Psoas muscle (tissue), 8 donors: ENCODE data around the gene S100A10. TPM values are rescaled to one million over a fixed set of nuclear protein-coding genes. Genes with fewer than 3 reads are reported as not detected.

ENCODE experiments used
- ATAC-seq, 4 donors: fragments of 200-7000 bp; cut with Tn5 transposase; one replicate each; pipeline ENCODE4 v1.9.1; 2020; ENCODE audit warnings: moderate library complexity in 3 of 4, mild to moderate bottlenecking in 2 of 4
- DNase-seq, 2 donors: peaks; one replicate each; pipeline ENCODE4 v3.0.0-alpha.2; 2020
- H3K27ac ChIP-seq: fragments of 200-600 bp; one replicate; pipeline ENCODE4 v1.8.0; 2022
- H3K27me3 ChIP-seq, 3 donors: fragments of 200-600 bp in 1 of 3; one replicate each; pipeline versions ENCODE4 v1.6.1 to v1.8.0; 2013 to 2022; ENCODE audit warnings: low read length in 2 of 3, mild to moderate bottlenecking in 2 of 3, moderate library complexity in 1 of 3; ENCODE audit not compliant: insufficient read depth in 3 of 3
- H3K36me3 ChIP-seq, 2 donors: fragments of 200-600 bp in 1 of 2; one replicate each; pipeline versions ENCODE4 v1.6.1 to v1.8.0; 2013 to 2022; ENCODE audit warnings: low read depth in 1 of 2, mild to moderate bottlenecking in 1 of 2, moderate library complexity in 1 of 2; ENCODE audit not compliant: insufficient read depth in 1 of 2
- H3K4me1 ChIP-seq: fragments of 200-600 bp; one replicate; pipeline ENCODE4 v1.8.0; 2022
- H3K4me3 ChIP-seq: fragments of 200-600 bp; one replicate; pipeline ENCODE4 v1.8.0; 2022; ENCODE audit warnings: mild to moderate bottlenecking
- H3K9me3 ChIP-seq: fragments of 200-600 bp; one replicate; pipeline ENCODE4 v1.8.0; 2022
- CTCF ChIP-seq: fragments of 200-600 bp; IDR thresholded peaks from one replicate; pipeline ENCODE4 v1.8.0; 2022; ENCODE audit warnings: antibody characterized with exemption
- WGBS, 3 donors: extraction: QIAGEN DNeasy Blood & Tissue Kit; methylation state at CpG; one replicate each; pipeline versions ENCODE4 v1.1.6 to v1.1.7; 2013; 5-methylcytosine and 5-hydroxymethylcytosine counted together
- intact Hi-C, 2 donors: fragments of 100-400 bp; cut with DNase I; formaldehyde crosslinking; loops; one replicate each; pipeline versions ENCODE4 v1.11.0 to v1.14.2; 2022
- polyA plus RNA-seq, 3 donors: library from polyadenylated mRNA; stranded (reverse); fragments of 200-250 nt; gene quantifications; one replicate each; pipeline ENCODE4 v1.2.3, GENCODE V29; 2013
- total RNA-seq, 4 donors: library from RNA; stranded (reverse); fragmentation: NEBNext Ultra II Directional in 2 of 4; extraction: Animal tissue kit (Norgen Biotek cat#: 25700) in 2 of 4; gene quantifications; one replicate each; pipeline versions ENCODE4 v1.2.1 to v1.2.4, GENCODE V29; 2021 to 2023
- donor health status: healthy with polysubstance abuse.
- donor health status: DM: no; HTN: no; CAD: no; lungs with moderate emphysema.
- donor health status: Bipolar disorder and iron deficiency.
- donor health status: healthy.
- donor health status: DM: yes; HTN: yes; CAD: no.
- donor health status: DM: no; HTN: no; CAD: no.
- donor health status: DM: no; HTN: no; CAD: no.
- donor health status: DM: yes; HTN: yes; CAD: no.

Gene S100A10
- total and polyA plus RNA-seq, 7 donors = 30.5 to 414 (median 61.6) TPM

GRCh38 chr1:151961833-151962232 lies 31.8 kb downstream of the S100A10 start:
- Histone ChIP-seq H3K36me3 (no peaks in the 10 kb centered on the region), H3K4me3 (no peak overlapping the region), H3K27ac (no peak overlapping the region), H3K27me3 (peaks cover 0 to 8% (median 0%) of the 10 kb centered on the region in 3 donors), H3K4me1 (no peaks in the 10 kb centered on the region), H3K9me3 (no peaks in the 10 kb centered on the region)
- TF ChIP-seq CTCF = no peak
- no peak for ATAC-seq
- DNase-seq = no peak
- intact Hi-C loops = no loop called here
- WGBS, 3 donors = 42 to 50% (median 44%) methylated on average over 4 of the region's 4 CpGs

DNA sequence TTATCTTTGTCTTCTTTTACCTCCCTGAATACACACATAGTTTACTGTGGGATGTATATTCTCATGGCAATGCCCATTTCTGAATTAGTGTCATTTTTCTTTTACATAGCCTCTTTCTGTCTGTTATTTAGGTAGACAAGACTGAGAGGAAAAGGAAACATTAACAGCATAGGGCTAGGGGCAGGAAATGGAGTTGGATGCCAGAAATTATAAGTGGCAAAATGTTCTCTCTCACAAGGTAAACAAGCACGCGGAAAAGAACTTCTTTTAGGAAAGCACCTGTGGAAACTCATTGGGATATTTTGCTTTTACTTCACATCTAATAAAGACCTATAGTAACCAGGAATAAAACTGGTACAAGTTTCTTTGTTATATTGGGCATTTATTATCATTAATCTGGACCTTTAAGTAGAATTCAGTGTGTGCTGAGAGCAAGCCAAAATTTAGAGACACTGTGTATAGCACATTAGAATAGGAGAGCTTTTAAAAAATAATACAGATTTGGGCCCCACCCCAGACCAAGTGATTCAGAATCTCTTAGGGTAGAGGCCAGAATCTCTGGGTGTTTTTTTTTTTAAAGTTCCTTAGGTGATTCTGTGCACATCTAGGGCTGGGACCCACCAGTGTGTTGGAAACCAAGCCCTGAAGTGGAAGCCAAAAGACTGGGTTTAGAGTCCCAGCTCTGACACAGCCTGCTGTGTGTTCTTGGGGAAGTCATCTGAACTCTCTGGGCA lies 32.7 kb downstream of the S100A10 start:
- no peak for TF ChIP-seq CTCF
- Histone ChIP-seq H3K27ac (no peak overlapping the region), H3K27me3 (peaks cover 0 to 8% (median 0%) of the 10 kb centered on the region in 3 donors), H3K4me3 (no peak overlapping the region), H3K9me3 (no peaks in the 10 kb centered on the region), H3K4me1 (no peaks in the 10 kb centered on the region), H3K36me3 (no peaks in the 10 kb centered on the region)
- ATAC-seq = no peak
- WGBS, 3 donors = 55 to 83% (median 73%) methylated on average over 2 of the region's 2 CpGs
- DNase-seq = no peak
- intact Hi-C loops = no loop called here

GRCh38 chr1:151958959-151959358 lies 34.7 kb downstream of the S100A10 start:
- ATAC-seq (no peak), DNase-seq (no peak)
- 59 to 69% (median 67%) methylated on average over 2 of the region's 2 CpGs for WGBS, 3 donors
- H3K27me3 ChIP-seq = no peaks in the 10 kb centered on the region
- H3K9me3 ChIP-seq = no peaks in the 10 kb centered on the region
- H3K27ac ChIP-seq = no peak overlapping the region
- no peaks in the 10 kb centered on the region for H3K4me1 ChIP-seq
- H3K4me3 ChIP-seq = no peak overlapping the region
- intact Hi-C loops = no loop called here
- no peaks in the 10 kb centered on the region for H3K36me3 ChIP-seq
- TF ChIP-seq CTCF = no peak

DNA sequence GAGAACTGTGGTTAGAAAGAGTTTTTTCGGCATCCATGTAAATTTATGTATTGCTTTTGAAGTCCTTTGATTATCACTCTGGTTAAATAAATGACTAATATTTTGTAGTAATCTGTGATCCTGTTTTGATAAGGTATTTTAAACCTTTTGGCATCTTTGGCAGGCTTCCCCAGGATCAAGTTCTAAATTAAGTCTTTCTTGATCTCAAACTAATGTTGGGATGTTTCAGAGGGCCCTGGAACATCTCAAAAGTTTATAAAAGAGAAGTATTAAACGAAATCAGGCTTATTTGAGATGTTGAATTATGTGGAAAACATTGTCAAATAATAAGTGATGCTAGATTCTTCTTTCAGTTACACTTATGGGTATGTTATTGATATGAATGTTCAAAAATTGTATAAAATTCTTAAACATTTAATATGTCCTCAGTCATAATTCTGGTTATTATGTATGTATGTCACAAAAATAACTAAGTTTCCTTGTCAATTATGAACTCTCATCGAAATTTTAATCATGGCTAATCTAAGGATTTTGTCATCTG lies 36.6 kb downstream of the S100A10 start:
- no peak for TF ChIP-seq CTCF
- Histone ChIP-seq H3K36me3 (no peaks in the 10 kb centered on the region), H3K4me3 (no peak overlapping the region), H3K9me3 (no peaks in the 10 kb centered on the region), H3K27me3 (no peaks in the 10 kb centered on the region), H3K27ac (no peak overlapping the region), H3K4me1 (no peaks in the 10 kb centered on the region)
- intact Hi-C loops = no loop called here
- ATAC-seq (no peak), DNase-seq (no peak)
- WGBS, 3 donors = 86 to 91% (median 87%) methylated on average over 3 of the region's 3 CpGs
